WTC11 (cell line): ENCODE results near the gene DEPDC1B.

ENCODE experiments used
- AFF4 ChIP-seq: sonication (generic); formaldehyde crosslinking; IDR thresholded peaks from 2 replicates; pipeline ENCODE4 v1.8.1; 2023; ENCODE audit warnings: mild to moderate bottlenecking, missing genetic modification reagents, borderline replicate concordance
- ATF2 ChIP-seq: sonication (generic); formaldehyde crosslinking; IDR thresholded peaks from 2 replicates; pipeline ENCODE4 v1.8.1; 2022; ENCODE audit warnings: low read depth, missing genetic modification reagents, borderline replicate concordance
- GABPB1 ChIP-seq: sonication (generic); formaldehyde crosslinking; IDR thresholded peaks from 2 replicates; pipeline ENCODE4 v1.8.1; 2023; ENCODE audit warnings: mild to moderate bottlenecking, missing genetic modification reagents
- NFYB ChIP-seq: sonication (generic); formaldehyde crosslinking; conservative IDR thresholded peaks from 2 replicates; pipeline ENCODE4 v1.8.0; 2022; ENCODE audit warnings: low read depth, missing genetic modification reagents
- RELA ChIP-seq: sonication (generic); formaldehyde crosslinking; IDR thresholded peaks from 2 replicates; pipeline ENCODE4 v1.8.1; 2022; ENCODE audit warnings: missing genetic modification reagents, mild to moderate bottlenecking, borderline replicate concordance
- ZNF121 ChIP-seq: sonication (generic); formaldehyde crosslinking; IDR thresholded peaks from 2 replicates; pipeline ENCODE4 v1.8.0; 2023; ENCODE audit warnings: missing genetic modification reagents
- TF ChIP-seq, protein P1 (sequence below): fragments of 200-600 bp; IDR thresholded peaks from 2 replicates; pipeline ENCODE4 v1.8.0; 2022; ENCODE audit warnings: antibody characterized with exemption
- TF ChIP-seq, protein P2 (sequence below): sonication (generic); formaldehyde crosslinking; conservative IDR thresholded peaks from 2 replicates; pipeline ENCODE4 v1.8.1; 2023; ENCODE audit warnings: mild to moderate bottlenecking, low read depth, missing genetic modification reagents, moderate library complexity

- TF ChIP-seq, protein P1, sequence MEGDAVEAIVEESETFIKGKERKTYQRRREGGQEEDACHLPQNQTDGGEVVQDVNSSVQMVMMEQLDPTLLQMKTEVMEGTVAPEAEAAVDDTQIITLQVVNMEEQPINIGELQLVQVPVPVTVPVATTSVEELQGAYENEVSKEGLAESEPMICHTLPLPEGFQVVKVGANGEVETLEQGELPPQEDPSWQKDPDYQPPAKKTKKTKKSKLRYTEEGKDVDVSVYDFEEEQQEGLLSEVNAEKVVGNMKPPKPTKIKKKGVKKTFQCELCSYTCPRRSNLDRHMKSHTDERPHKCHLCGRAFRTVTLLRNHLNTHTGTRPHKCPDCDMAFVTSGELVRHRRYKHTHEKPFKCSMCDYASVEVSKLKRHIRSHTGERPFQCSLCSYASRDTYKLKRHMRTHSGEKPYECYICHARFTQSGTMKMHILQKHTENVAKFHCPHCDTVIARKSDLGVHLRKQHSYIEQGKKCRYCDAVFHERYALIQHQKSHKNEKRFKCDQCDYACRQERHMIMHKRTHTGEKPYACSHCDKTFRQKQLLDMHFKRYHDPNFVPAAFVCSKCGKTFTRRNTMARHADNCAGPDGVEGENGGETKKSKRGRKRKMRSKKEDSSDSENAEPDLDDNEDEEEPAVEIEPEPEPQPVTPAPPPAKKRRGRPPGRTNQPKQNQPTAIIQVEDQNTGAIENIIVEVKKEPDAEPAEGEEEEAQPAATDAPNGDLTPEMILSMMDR: no peak
- no peak for TF ChIP-seq ATF2 (CRISPR knock-in tag)
- no peak for TF ChIP-seq NFYB (CRISPR knock-in tag)
- no peak for TF ChIP-seq ZNF121
- TF ChIP-seq RELA (CRISPR knock-in tag): no peak
- no peak for TF ChIP-seq AFF4 (CRISPR knock-in tag)
- TF ChIP-seq, protein P2, sequence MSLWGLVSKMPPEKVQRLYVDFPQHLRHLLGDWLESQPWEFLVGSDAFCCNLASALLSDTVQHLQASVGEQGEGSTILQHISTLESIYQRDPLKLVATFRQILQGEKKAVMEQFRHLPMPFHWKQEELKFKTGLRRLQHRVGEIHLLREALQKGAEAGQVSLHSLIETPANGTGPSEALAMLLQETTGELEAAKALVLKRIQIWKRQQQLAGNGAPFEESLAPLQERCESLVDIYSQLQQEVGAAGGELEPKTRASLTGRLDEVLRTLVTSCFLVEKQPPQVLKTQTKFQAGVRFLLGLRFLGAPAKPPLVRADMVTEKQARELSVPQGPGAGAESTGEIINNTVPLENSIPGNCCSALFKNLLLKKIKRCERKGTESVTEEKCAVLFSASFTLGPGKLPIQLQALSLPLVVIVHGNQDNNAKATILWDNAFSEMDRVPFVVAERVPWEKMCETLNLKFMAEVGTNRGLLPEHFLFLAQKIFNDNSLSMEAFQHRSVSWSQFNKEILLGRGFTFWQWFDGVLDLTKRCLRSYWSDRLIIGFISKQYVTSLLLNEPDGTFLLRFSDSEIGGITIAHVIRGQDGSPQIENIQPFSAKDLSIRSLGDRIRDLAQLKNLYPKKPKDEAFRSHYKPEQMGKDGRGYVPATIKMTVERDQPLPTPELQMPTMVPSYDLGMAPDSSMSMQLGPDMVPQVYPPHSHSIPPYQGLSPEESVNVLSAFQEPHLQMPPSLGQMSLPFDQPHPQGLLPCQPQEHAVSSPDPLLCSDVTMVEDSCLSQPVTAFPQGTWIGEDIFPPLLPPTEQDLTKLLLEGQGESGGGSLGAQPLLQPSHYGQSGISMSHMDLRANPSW (CRISPR knock-in tag): no peak
- TF ChIP-seq GABPB1 (CRISPR knock-in tag): no peak
Measured at GRCh38 chr5:60744682-60745081, 44.7 kb upstream of the DEPDC1B start.
